Neural progenitor cell (in vitro differentiated cells): ENCODE results near the gene HDAC7. TPM values are rescaled to one million over a fixed set of nuclear protein-coding genes. Genes with fewer than 3 reads are reported as not detected.
A peak's percentile ranks its signal among the peaks of the same experiment; 100 is the strongest.

Experiments used
- DNase-seq: peaks from one replicate; pipeline ENCODE4 v3.0.0-alpha.2; 2016; ENCODE audit warnings: low spot score
- H2AFZ ChIP-seq: fragments of 200-600 bp; sonication (generic); replicated peaks from 2 replicates; pipeline ENCODE4 v1.6.1; 2016; ENCODE audit warnings: antibody characterized with exemption
- H3F3A ChIP-seq: fragments of 200-600 bp; sonication (generic); 2 replicates; pipeline ENCODE4 v1.6.1; 2016; ENCODE audit warnings: antibody characterized with exemption, low read depth
- H3K27ac ChIP-seq: fragments of 200-600 bp; sonication (generic); 2 replicates; pipeline ENCODE4 v1.5.1; 2016; ENCODE audit warnings: mild to moderate bottlenecking
- H3K27me3 ChIP-seq: fragments of 200-600 bp; sonication (generic); 2 replicates; pipeline ENCODE4 v1.6.1; 2016; ENCODE audit warnings: mild to moderate bottlenecking, moderate library complexity
- H3K36me3 ChIP-seq: fragments of 200-600 bp; sonication (generic); 2 replicates; pipeline ENCODE4 v1.5.1; 2016
- H3K4me1 ChIP-seq: fragments of 200-600 bp; sonication (generic); 2 replicates; pipeline ENCODE4 v1.6.1; 2016; ENCODE audit warnings: mixed run types
- H3K4me2 ChIP-seq: fragments of 200-600 bp; sonication (generic); 2 replicates; pipeline ENCODE4 v1.6.1; 2016
- H3K4me3 ChIP-seq: fragments of 200-600 bp; sonication (generic); 2 replicates; pipeline ENCODE4 v1.5.1; 2016
- H3K79me2 ChIP-seq: fragments of 200-600 bp; sonication (generic); 2 replicates; pipeline ENCODE4 v1.6.1; 2016; ENCODE audit warnings: low read depth
- H3K9ac ChIP-seq: fragments of 200-600 bp; sonication (generic); 2 replicates; pipeline ENCODE4 v1.6.1; 2016
- H3K9me3 ChIP-seq: fragments of 200-600 bp; sonication (generic); 2 replicates; pipeline ENCODE4 v1.5.1; 2016; ENCODE audit warnings: low read depth
- H4K20me1 ChIP-seq: fragments of 200-600 bp; sonication (generic); 2 replicates; pipeline ENCODE4 v1.6.1; 2016; ENCODE audit warnings: low read depth
- H3K27ac Mint-ChIP-seq: 3 replicates; pipeline ENCODE4 v1.8.0; 2021; ENCODE audit warnings: mixed read lengths
- H3K27me3 Mint-ChIP-seq: 2 replicates; pipeline ENCODE4 v1.8.0; 2022; ENCODE audit warnings: low read depth, mild to moderate bottlenecking, inconsistent platforms, moderate library complexity, mixed read lengths; ENCODE audit not compliant: insufficient read depth
- H3K36me3 Mint-ChIP-seq: 3 replicates; pipeline ENCODE4 v1.8.0; 2021; ENCODE audit warnings: mixed read lengths
- H3K4me1 Mint-ChIP-seq: 3 replicates; pipeline ENCODE4 v1.8.0; 2021; ENCODE audit warnings: mixed read lengths
- H3K4me3 Mint-ChIP-seq: 3 replicates; pipeline ENCODE4 v1.8.0; 2021; ENCODE audit warnings: mild to moderate bottlenecking, moderate library complexity, mixed read lengths
- H3K9me3 Mint-ChIP-seq: 3 replicates; pipeline ENCODE4 v1.8.0; 2020; ENCODE audit warnings: mixed read lengths
- CTCF ChIP-seq: fragments of 200-600 bp; sonication (generic); IDR thresholded peaks from 2 replicates; pipeline ENCODE4 v1.5.1; 2017; ENCODE audit warnings: antibody characterized with exemption, mild to moderate bottlenecking
- EZH2 ChIP-seq: fragments of 200-600 bp; sonication (generic); IDR thresholded peaks from 2 replicates; pipeline ENCODE4 v1.6.1; 2017; ENCODE audit warnings: antibody characterized with exemption, mild to moderate bottlenecking, moderate library complexity
- EZH2phosphoT487 ChIP-seq: fragments of 200-600 bp; sonication (generic); IDR thresholded peaks from 2 replicates; pipeline ENCODE4 v1.6.1; 2017; ENCODE audit warnings: antibody characterized with exemption
- total RNA-seq: library from RNA; depleted of rRNA; stranded (reverse); fragments of >200 nt; gene quantifications from 2 replicates; pipeline ENCODE4 v1.2.3, GENCODE V29; 2015; ENCODE audit warnings: low replicate concordance

The HDAC7 gene
- total RNA-seq, 1 donor from 2014 or later, result 7.2 TPM

- H3K9me3 ChIP-seq, result no peaks in the 10 kb centered on the region
- H3K4me1 Mint-ChIP-seq, result peaks cover 27% of the 10 kb centered on the region
- H3K4me1 ChIP-seq, result peaks cover 18% of the 10 kb centered on the region
- H3K36me3 Mint-ChIP-seq, result no peaks in the 10 kb centered on the region
- H3K27ac Mint-ChIP-seq, result no peak overlapping the region
- no peaks in the 10 kb centered on the region for H3F3A ChIP-seq
- no peak overlapping the region for H3K4me3 ChIP-seq
- H3K9me3 Mint-ChIP-seq, result no peaks in the 10 kb centered on the region
- no peak overlapping the region for H2AFZ ChIP-seq
- no peak overlapping the region for H3K4me2 ChIP-seq
- H3K9ac ChIP-seq, result no peak overlapping the region
- no peaks in the 10 kb centered on the region for H3K36me3 ChIP-seq
- H3K27me3 ChIP-seq, result no peaks in the 10 kb centered on the region
- no peak overlapping the region for H3K27ac ChIP-seq
- peaks cover 4% of the 10 kb centered on the region for H3K27me3 Mint-ChIP-seq
- H3K4me3 Mint-ChIP-seq, result no peak overlapping the region
- TF ChIP-seq CTCF (no peak), EZH2 (no peak), EZH2phosphoT487 (no peak)
- no peak for DNase-seq
- H3K79me2 ChIP-seq, result no peaks in the 10 kb centered on the region
- H4K20me1 ChIP-seq, result no peaks in the 10 kb centered on the region
Observed at GRCh38 chr12:47736216-47736615, 83.5 kb downstream of the HDAC7 start.

- no peaks in the 10 kb centered on the region for H3K36me3 ChIP-seq
- H3K4me3 ChIP-seq, result no peak overlapping the region
- peaks cover 26% of the 10 kb centered on the region for H3K4me1 Mint-ChIP-seq
- no peaks in the 10 kb centered on the region for H3F3A ChIP-seq
- peaks cover 4% of the 10 kb centered on the region for H3K27me3 Mint-ChIP-seq
- DNase-seq, result no peak
- H3K9me3 ChIP-seq, result no peaks in the 10 kb centered on the region
- no peak overlapping the region for H3K9ac ChIP-seq
- no peaks in the 10 kb centered on the region for H3K79me2 ChIP-seq
- no peak overlapping the region for H2AFZ ChIP-seq
- H3K36me3 Mint-ChIP-seq, result no peaks in the 10 kb centered on the region
- TF ChIP-seq EZH2 (no peak), CTCF (no peak)
- no peaks in the 10 kb centered on the region for H4K20me1 ChIP-seq
- no peak overlapping the region for H3K4me3 Mint-ChIP-seq
- no peaks in the 10 kb centered on the region for H3K9me3 Mint-ChIP-seq
- H3K4me2 ChIP-seq, result peak overlapping the region; percentile 12
- H3K4me1 ChIP-seq, result peaks cover 13% of the 10 kb centered on the region
- H3K27me3 ChIP-seq, result no peaks in the 10 kb centered on the region
- H3K27ac ChIP-seq, result no peak overlapping the region
- H3K27ac Mint-ChIP-seq, result no peak overlapping the region
Observed at GRCh38 chr12:47735649-47736048, 84.1 kb downstream of the HDAC7 start.

GRCh38 chr12:47734725-47735480 lies 84.8 kb downstream of the HDAC7 start:
- DNase-seq, result peak; percentile 44
- Histone ChIP-seq H3K4me2 (peak overlapping the region; percentile 51), H3K9ac (no peak overlapping the region), H3K36me3 (no peaks in the 10 kb centered on the region), H3K4me3 (no peak overlapping the region), H4K20me1 (no peaks in the 10 kb centered on the region), H3K4me1 (peaks cover 13% of the 10 kb centered on the region), H3F3A (no peaks in the 10 kb centered on the region), H3K79me2 (no peaks in the 10 kb centered on the region), H3K27ac (no peak overlapping the region), H2AFZ (peak overlapping the region; percentile 82), H3K27me3 (no peaks in the 10 kb centered on the region), H3K9me3 (no peaks in the 10 kb centered on the region)
- TF ChIP-seq EZH2 (no peak), EZH2phosphoT487 (no peak), CTCF (no peak)
- Mint-ChIP-seq H3K36me3 (no peaks in the 10 kb centered on the region), H3K9me3 (no peaks in the 10 kb centered on the region), H3K4me1 (peaks cover 26% of the 10 kb centered on the region), H3K27me3 (peaks cover 4% of the 10 kb centered on the region), H3K27ac (peak overlapping the region; percentile 95), H3K4me3 (no peak overlapping the region)
